Right cardiac atrium (tissue), 5 donors: Measurements from ENCODE around the gene DNMT3L. TPM values are rescaled to one million over a fixed set of nuclear protein-coding genes. Genes with fewer than 3 reads are reported as not detected.
A peak's percentile ranks its signal among the peaks of the same experiment; 100 is the strongest.
"Not testable (repeated sequence)": the region's sequence is repeated elsewhere in the genome, so short reads cannot be mapped to it uniquely, and the experiment has no call there.

Experiments used
- ATAC-seq, 2 donors: fragments of 200-7000 bp; cut with Tn5 transposase; one replicate each; pipeline versions ENCODE4 v1.8.0 to v1.9.1; 2020; ENCODE audit warnings: moderate library complexity in 2 of 2, mild to moderate bottlenecking in 1 of 2
- DNase-seq, 3 donors: peaks; one replicate each; pipeline ENCODE4 v3.0.0-alpha.2; 2020
- H3K27ac ChIP-seq: one replicate; pipeline ENCODE4 v1.5.1; 2013; ENCODE audit warnings: mild to moderate bottlenecking, low read length, control low read depth, moderate library complexity
- H3K27me3 ChIP-seq: one replicate; pipeline ENCODE4 v1.6.1; 2013; ENCODE audit not compliant: control insufficient read depth, insufficient read depth
- H3K4me1 ChIP-seq: one replicate; pipeline ENCODE4 v1.6.1; 2013; ENCODE audit warnings: low read length; ENCODE audit not compliant: control insufficient read depth, insufficient read depth
- H3K4me3 ChIP-seq: one replicate; pipeline ENCODE4 v1.5.1; 2013; ENCODE audit warnings: low read length, control low read depth
- H3K9me3 ChIP-seq: one replicate; pipeline ENCODE4 v1.6.1; 2013; ENCODE audit warnings: low read length; ENCODE audit not compliant: control insufficient read depth
- WGBS: extraction: QIAGEN DNeasy Blood & Tissue Kit; methylation state at CpG from one replicate; pipeline ENCODE4 v1.1.7; 2013; 5-methylcytosine and 5-hydroxymethylcytosine counted together
- intact Hi-C, 4 donors: fragments of 100-400 bp; cut with DNase I; formaldehyde crosslinking; loops; one replicate each; pipeline versions ENCODE4 v1.11.0 to v1.14.0; 2022 to 2023
- polyA plus RNA-seq: library from polyadenylated mRNA; stranded (reverse); fragments of 200-250 nt; gene quantifications from one replicate; pipeline ENCODE4 v1.2.3, GENCODE V29; 2013
- total RNA-seq, 4 donors: library from RNA; stranded (reverse); fragmentation: NEBNext Ultra II Directional; extraction: Animal tissue kit (Norgen Biotek cat#: 25700); gene quantifications; one replicate each; pipeline ENCODE4 v1.2.1, GENCODE V29; 2021
- donor health status: healthy with polysubstance abuse.
- donor health status: DM: no; HTN: yes; CAD: no.
- donor health status: DM: no; HTN: no; CAD: no.
- donor health status: DM: no; HTN: yes; CAD: no; lungs with severe emphysema.
- donor health status: DM: yes; HTN: yes; CAD: no.

Gene DNMT3L
- total and polyA plus RNA-seq, 5 donors = not detected

- ATAC-seq (no peak), DNase-seq (peak in 1 of 3 donors; percentile 44)
- H3K27me3 ChIP-seq = no peaks in the 10 kb centered on the region
- H3K9me3 ChIP-seq = no peaks in the 10 kb centered on the region
- H3K27ac ChIP-seq = no peak overlapping the region
- no peak overlapping the region for H3K4me3 ChIP-seq
- 90% methylated on average over 34 of the region's 34 CpGs for WGBS
- H3K4me1 ChIP-seq = no peaks in the 10 kb centered on the region
- intact Hi-C loops = no loop called here
Observed at GRCh38 chr21:44258056-44258725, 3.5 kb downstream of the DNMT3L start.

GRCh38 chr21:44255511-44255981 is 6.2 kb downstream of the DNMT3L start:
- Histone ChIP-seq H3K9me3 (no peaks in the 10 kb centered on the region), H3K4me1 (no peaks in the 10 kb centered on the region), H3K4me3 (no peak overlapping the region), H3K27me3 (no peaks in the 10 kb centered on the region), H3K27ac (no peak overlapping the region)
- DNase-seq (peak in 1 of 3 donors; percentile 27), ATAC-seq (peak in 1 of 2 donors; percentile 17)
- 71% methylated on average over 11 of the region's 11 CpGs for WGBS
- intact Hi-C loops = no loop called here

GRCh38 chr21:44253832-44254710 is 7.6 kb downstream of the DNMT3L start:
- Histone ChIP-seq H3K9me3 (no peaks in the 10 kb centered on the region), H3K4me1 (no peaks in the 10 kb centered on the region), H3K27ac (no peak overlapping the region), H3K27me3 (no peaks in the 10 kb centered on the region), H3K4me3 (no peak overlapping the region)
- ATAC-seq (peak in 1 of 2 donors; percentile 28), DNase-seq (peak in 1 of 3 donors; percentile 39)
- intact Hi-C loops = no loop called here
- WGBS = 66% methylated on average over 29 of the region's 29 CpGs

GRCh38 chr21:44249204-44250037 is 12.3 kb downstream of the DNMT3L start:
- intact Hi-C loops, H3K4me1 ChIP-seq, ATAC-seq, DNase-seq, H3K27ac ChIP-seq, H3K4me3 ChIP-seq, H3K9me3 ChIP-seq, H3K27me3 ChIP-seq: not testable (repeated sequence)
- WGBS = no CpG with 5 or more reads among the region's 33 CpGs

- WGBS = no CpG with 5 or more reads among the region's 17 CpGs
- DNase-seq, H3K4me3 ChIP-seq, H3K9me3 ChIP-seq, intact Hi-C loops, H3K27ac ChIP-seq, ATAC-seq, H3K4me1 ChIP-seq, H3K27me3 ChIP-seq: not testable (repeated sequence)
Observed at GRCh38 chr21:44247904-44248303, 13.8 kb downstream of the DNMT3L start.

- ATAC-seq, DNase-seq, H3K27ac ChIP-seq, H3K27me3 ChIP-seq, H3K9me3 ChIP-seq, H3K4me3 ChIP-seq, H3K4me1 ChIP-seq, intact Hi-C loops: not testable (repeated sequence)
- WGBS = no CpG with 5 or more reads among the region's 15 CpGs
Observed at GRCh38 chr21:44243980-44244379, 17.7 kb downstream of the DNMT3L start.

GRCh38 chr21:44241281-44241680 is 20.4 kb downstream of the DNMT3L start:
- ATAC-seq = peak; percentile 59 to 63

GRCh38 chr21:44240842-44241241 is 20.9 kb downstream of the DNMT3L start, which contains the start of gene ICOSLG:
Gene ICOSLG, minus strand, starts transcription at chr21:44240943. Its CDS starts 126 bp downstream, at chr21:44240817.
- H3K4me3 ChIP-seq, H3K9me3 ChIP-seq, intact Hi-C loops, H3K27me3 ChIP-seq, H3K27ac ChIP-seq, DNase-seq, H3K4me1 ChIP-seq: not testable (repeated sequence)
- WGBS = no CpG with 5 or more reads among the region's 53 CpGs
- ATAC-seq = peak; percentile 89 to 92

More at GRCh38 chr21:44241281-44241680, 20.4 kb downstream of the DNMT3L start:
- H3K4me1 ChIP-seq, intact Hi-C loops, H3K27ac ChIP-seq, H3K9me3 ChIP-seq, H3K27me3 ChIP-seq, DNase-seq, H3K4me3 ChIP-seq: not testable (repeated sequence)
- no CpG with 5 or more reads among the region's 27 CpGs for WGBS

GRCh38 chr21:44240353-44240752 is 21.3 kb downstream of the DNMT3L start:
- H3K4me3 ChIP-seq, H3K9me3 ChIP-seq, DNase-seq, H3K4me1 ChIP-seq, H3K27me3 ChIP-seq, H3K27ac ChIP-seq, intact Hi-C loops: not testable (repeated sequence)
- peak; percentile 25 to 64 for ATAC-seq
- no CpG with 5 or more reads among the region's 46 CpGs for WGBS

- intact Hi-C loops, H3K27me3 ChIP-seq, ATAC-seq, H3K27ac ChIP-seq, H3K4me3 ChIP-seq, H3K9me3 ChIP-seq, H3K4me1 ChIP-seq: not testable (repeated sequence)
- DNase-seq = peak in 1 of 3 donors; percentile 5
- no CpG with 5 or more reads among the region's 22 CpGs for WGBS
Observed at GRCh38 chr21:44229561-44229960, 32.1 kb downstream of the DNMT3L start.
